Measurements from ENCODE around the gene BATF2. TPM values are rescaled to one million over a fixed set of nuclear protein-coding genes. Genes with fewer than 3 reads are reported as not detected.

The BATF2 gene
- total and polyA plus RNA-seq, 9 of the 15 experiments (the other 6 are each of a cell fraction or from before 2014, with no cell fraction given): 1.7 to 8.9 (median 6.4) TPM

- peak overlapping the region; percentile 90 for H2AFZ ChIP-seq (ENCODE audit: low read depth, low read length)
- 14% methylated on average over 7 of the region's 7 CpGs for WGBS (ENCODE audit: insufficient coverage, low coverage, missing lambda C conversion rate)
- ChIA-PET POLR2A (interaction anchor here (0.6 to 1.9 kb wide), 18 partner anchors 9 to 466 kb away, joined by 3 to 9 read pairs (median 4); partner anchors contain the start of genes ARL2, FAU, MALAT1 and MRPL49), CTCF (ENCODE audit: low intra/inter-chr PET ratio) (interaction anchor here (0.7 kb wide), 1 partner anchor 26 kb away, joined by 4 read pairs; no protein-coding TSS in a partner anchor)
- peaks cover 34% of the 10 kb centered on the region; the same call in 2 of the 3 replicates for H3K36me3 ChIP-seq (ENCODE audit: control insufficient read depth, insufficient read depth, low read length)
- H3K27ac ChIP-seq (ENCODE audit: extremely low read depth, low read depth, low read length): peak overlapping the region; percentile 96
- H3K9ac ChIP-seq (ENCODE audit: insufficient read depth in 1 of 2, low read depth in 2 of 2, low read length in 2 of 2): peak overlapping the region; percentile 82 to 94
- peaks cover 10 to 51% of the 10 kb centered on the region in 2 experiments; a peak in 4 of 5 replicates for H3K4me1 ChIP-seq (replicated peaks in 1 of 2; ENCODE audit: control insufficient read depth in 2 of 2, insufficient read depth in 2 of 2, low read length in 2 of 2)
- no peaks in the 10 kb centered on the region for H3K9me1 ChIP-seq (ENCODE audit: control insufficient read depth, insufficient read depth, low read length)
- no peaks in the 10 kb centered on the region; the same call in 1 of the 2 replicates for H4K20me1 ChIP-seq (replicated peaks; ENCODE audit: control insufficient read depth, insufficient read depth, low read length)
- DNase-seq (ENCODE audit: extremely low read depth in 1 of 4, low spot score in 3 of 4): no peak
- no peaks in the 10 kb centered on the region for H3K9me3 ChIP-seq (replicated peaks; ENCODE audit: control insufficient read depth, insufficient read depth, low read depth, low read length)
- no peaks in the 10 kb centered on the region for H3K27me3 ChIP-seq (ENCODE audit: control insufficient read depth in 2 of 2, insufficient read depth in 2 of 2, low read length in 2 of 2)
- H3K4me3 ChIP-seq: peak overlapping the region; percentile 89
- no TSS peak for BruUV-seq (replicated peaks)
- ATAC-seq: no peak
- H3K4me2 ChIP-seq (ENCODE audit: insufficient read depth, low read length): peak overlapping the region; percentile 79
- in situ Hi-C loops (cut with MboI): no loop called here
- H3K79me2 ChIP-seq (ENCODE audit: control insufficient read depth, insufficient read depth, low read length): peaks cover 24% of the 10 kb centered on the region
- intact Hi-C loops (cut with micrococcal nuclease): loop anchor here (2.0 kb wide), 1 partner anchor 26 kb away; the partner anchor contains the start of gene ARL2
- no peak for FAIRE-seq
- TF ChIP-seq ILK (tag; IDR thresholded peaks at IDR 0.05; ENCODE audit: borderline replicate concordance, low read depth) (no peak), MTF1 (CRISPR knock-in tag; IDR thresholded peaks at IDR 0.05; ENCODE audit: borderline replicate concordance) (no peak), ZNF561 (CRISPR knock-in tag; conservative IDR thresholded peaks at IDR 0.05) (no peak), ARID3A (IDR thresholded peaks at IDR 0.05; ENCODE audit: borderline replicate concordance, low read depth, low read length) (no peak), RFX1 (IDR thresholded peaks at IDR 0.05) (no peak), SRSF1 (IDR thresholded peaks at IDR 0.05; ENCODE audit: low read depth, low read length) (no peak), ARNT (IDR thresholded peaks at IDR 0.05) (0 out of 4 replicates have a peak, but pooled peaks of 1 of the 2 experiments have one; percentile 25), MBD1 (CRISPR knock-in tag; IDR thresholded peaks at IDR 0.05) (no peak), ZNF780A (CRISPR knock-in tag; IDR thresholded peaks at IDR 0.05) (no peak), ZNF583 (CRISPR knock-in tag; IDR thresholded peaks at IDR 0.05) (no peak), PHF21A (IDR thresholded peaks at IDR 0.05; ENCODE audit: borderline replicate concordance, low read depth) (no peak), CREB1 (IDR thresholded peaks at IDR 0.05) (no peak), CREB1 (CRISPR knock-in tag; IDR thresholded peaks at IDR 0.05) (no peak)
Measured at GRCh38 chr11:65040520-65040846, 43.7 kb upstream of the BATF2 start.
